Kidney (tissue), 14 donors: ENCODE results near the gene JOSD1. TPM values are rescaled to one million over a fixed set of nuclear protein-coding genes. Genes with fewer than 3 reads are reported as not detected.

Experiments
- DNase-seq, 5 donors: peaks; one replicate each; pipeline ENCODE4 v3.0.0-alpha.2; 2013 to 2020
- FAIRE-seq: peaks from 2 replicates; lab custom pipeline; 2012; peaks lifted over from hg19 to GRCh38; lab: Jason Lieb, UNC
- H3K27ac ChIP-seq, 2 donors: one replicate each; pipeline ENCODE4 v1.7.0; 2013; ENCODE audit warnings: low read depth in 2 of 2, low read length in 2 of 2, inconsistent platforms in 1 of 2
- H3K27me3 ChIP-seq: one replicate; pipeline ENCODE4 v1.7.1; 2013; ENCODE audit warnings: low read length, inconsistent platforms; ENCODE audit not compliant: control insufficient read depth, insufficient read depth
- H3K36me3 ChIP-seq, 3 donors: one replicate each; pipeline versions ENCODE4 v1.7.0 to v1.7.1; 2013; ENCODE audit warnings: low read length in 3 of 3, control low read depth in 1 of 3, inconsistent platforms in 1 of 3; ENCODE audit not compliant: insufficient read depth in 3 of 3, control insufficient read depth in 2 of 3
- H3K4me1 ChIP-seq, 3 donors: one replicate each; pipeline versions ENCODE4 v1.7.0 to v1.7.1; 2013; ENCODE audit warnings: low read length in 3 of 3, inconsistent platforms in 1 of 3, low read depth in 1 of 3; ENCODE audit not compliant: control insufficient read depth in 2 of 3, insufficient read depth in 2 of 3
- H3K4me3 ChIP-seq, 3 donors: one replicate each; pipeline versions ENCODE4 v1.7.0 to v1.8.1; 2013; ENCODE audit warnings: low read length in 3 of 3, control low read depth in 1 of 3, inconsistent platforms in 1 of 3
- H3K9ac ChIP-seq, 3 donors: one replicate each; pipeline versions ENCODE4 v1.7.0 to v1.7.1; 2013; ENCODE audit warnings: low read length in 3 of 3, control low read depth in 1 of 3, inconsistent platforms in 1 of 3
- H3K9me3 ChIP-seq, 3 donors: one replicate each; pipeline versions ENCODE4 v1.7.0 to v1.7.1; 2013; ENCODE audit warnings: low read length in 3 of 3, control low read depth in 1 of 3, inconsistent platforms in 1 of 3; ENCODE audit not compliant: control insufficient read depth in 2 of 3, insufficient read depth in 1 of 3
- CTCF ChIP-seq: IDR thresholded peaks from 3 replicates; pipeline ENCODE4 v1.5.1; 2012; ENCODE audit warnings: mild to moderate bottlenecking, moderate library complexity, borderline replicate concordance; ENCODE audit not compliant: insufficient read depth; ENCODE audit errors: extremely low read depth
- intact Hi-C: fragments of 100-400 bp; cut with DNase I; formaldehyde crosslinking; loops from one replicate; pipeline ENCODE4 v1.11.1; 2022
- polyA plus RNA-seq: library from polyadenylated mRNA; stranded (reverse); fragments of 350-450 nt; fragmentation: Illumina TruSeq; extraction: RNeasy Lipid Tissue Mini Kit (QIAGEN cat#74804); gene quantifications from one replicate; pipeline ENCODE4 v1.2.3, GENCODE V29; 2014; ENCODE audit warnings: low read depth, low replicate concordance; ENCODE audit not compliant: insufficient read depth
- total RNA-seq: library from RNA; stranded (reverse); fragmentation: NEBNext Ultra II Directional; extraction: Animal tissue kit (Norgen Biotek cat#: 25700); gene quantifications from one replicate; pipeline ENCODE4 v1.2.1, GENCODE V29; 2021
- donor health status: control.
- donor health status: control.
- donor health status: control.
- donor health status: control.
- donor health status: control.
- donor health status: DM: yes; HTN: yes; CAD: no.
- donor health status: Normal renal cell carcinoma (clear cell type).

The JOSD1 gene
- total and polyA plus RNA-seq, 2 donors from 2014 or later = 12.8 to 42.8 TPM

GRCh38 chr22:38730411-38730871, 29.7 kb upstream of the JOSD1 start:
- Histone ChIP-seq H3K9ac (no peak overlapping the region), H3K4me3 (no peak overlapping the region), H3K27ac (no peak overlapping the region), H3K9me3 (no peaks in the 10 kb centered on the region), H3K36me3 (peaks cover 8 to 49% (median 40%) of the 10 kb centered on the region in 3 donors), H3K4me1 (peaks cover 0 to 18% (median 12%) of the 10 kb centered on the region in 3 donors), H3K27me3 (no peaks in the 10 kb centered on the region)
- FAIRE-seq (no peak), DNase-seq (peak in 2 of 5 donors; percentile 18 to 45)
- intact Hi-C loops = no loop called here
- TF ChIP-seq CTCF = no peak

DNA sequence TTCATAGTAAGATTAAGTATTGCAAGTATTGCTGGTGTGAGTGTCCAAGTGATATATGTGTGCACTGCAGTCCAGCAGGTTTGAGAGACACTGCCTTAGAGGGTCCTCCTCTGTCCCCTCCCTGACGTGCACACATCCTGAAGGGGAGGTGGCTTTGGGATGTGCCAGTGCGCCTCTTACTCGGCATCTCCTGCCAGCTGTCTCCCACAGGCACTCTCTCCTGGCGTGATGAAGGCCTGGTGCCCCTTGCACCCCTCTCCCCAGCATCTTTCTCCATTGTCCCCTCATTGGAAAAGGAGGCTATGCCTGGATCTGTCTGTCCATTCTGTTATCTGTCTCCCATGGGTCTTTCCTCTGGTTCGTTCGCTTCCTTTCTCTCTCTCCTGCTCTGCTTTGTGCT, 29.2 kb upstream of the JOSD1 start:
- TF ChIP-seq CTCF = no peak
- Histone ChIP-seq H3K4me3 (no peak overlapping the region), H3K4me1 (peaks cover 0 to 18% (median 12%) of the 10 kb centered on the region in 3 donors), H3K9me3 (no peaks in the 10 kb centered on the region), H3K9ac (no peak overlapping the region), H3K27ac (no peak overlapping the region), H3K36me3 (peaks cover 8 to 54% (median 45%) of the 10 kb centered on the region in 3 donors), H3K27me3 (no peaks in the 10 kb centered on the region)
- FAIRE-seq (no peak), DNase-seq (peak in 2 of 5 donors; percentile 18 to 33)
- intact Hi-C loops = no loop called here

- peaks cover 13 to 62% (median 53%) of the 10 kb centered on the region in 3 donors for H3K36me3 ChIP-seq
These were observed 28.4 kb upstream of the JOSD1 start for GRCh38 chr22:38728871-38729796.

More at GRCh38 chr22:38728871-38729796, 28.4 kb upstream of the JOSD1 start:
- FAIRE-seq (no peak), DNase-seq (peak in 2 of 5 donors; percentile 19 to 59)
- no peaks in the 10 kb centered on the region for H3K9me3 ChIP-seq
- H3K9ac ChIP-seq = no peak overlapping the region
- H3K27me3 ChIP-seq = no peaks in the 10 kb centered on the region
- no peak for TF ChIP-seq CTCF
- intact Hi-C loops = no loop called here
- no peak overlapping the region for H3K27ac ChIP-seq
- no peak overlapping the region for H3K4me3 ChIP-seq
- H3K4me1 ChIP-seq = peaks cover 0 to 18% (median 12%) of the 10 kb centered on the region in 3 donors
